Tibial nerve (tissue), 3 donors: ENCODE results near the gene INO80.

Source experiments
- POLR2A ChIP-seq, 2 donors: fragments of 450-650 bp; IDR thresholded peaks; one replicate each; pipeline ENCODE4 v1.6.1; 2017; ENCODE audit warnings: antibody characterized with exemption in 2 of 2, mild to moderate bottlenecking in 2 of 2, moderate library complexity in 2 of 2
- TF ChIP-seq, protein P1 (sequence below), 5 experiments: fragments of 200-600 bp in 3 of 5; fragments of 450-650 bp in 2 of 5; sonication (generic) in 3 of 5; IDR thresholded peaks; one replicate each; pipeline ENCODE4 v1.5.1; 2016 to 2019; ENCODE audit warnings: antibody characterized with exemption in 5 of 5, mild to moderate bottlenecking in 3 of 5, moderate library complexity in 2 of 5

DNA sequence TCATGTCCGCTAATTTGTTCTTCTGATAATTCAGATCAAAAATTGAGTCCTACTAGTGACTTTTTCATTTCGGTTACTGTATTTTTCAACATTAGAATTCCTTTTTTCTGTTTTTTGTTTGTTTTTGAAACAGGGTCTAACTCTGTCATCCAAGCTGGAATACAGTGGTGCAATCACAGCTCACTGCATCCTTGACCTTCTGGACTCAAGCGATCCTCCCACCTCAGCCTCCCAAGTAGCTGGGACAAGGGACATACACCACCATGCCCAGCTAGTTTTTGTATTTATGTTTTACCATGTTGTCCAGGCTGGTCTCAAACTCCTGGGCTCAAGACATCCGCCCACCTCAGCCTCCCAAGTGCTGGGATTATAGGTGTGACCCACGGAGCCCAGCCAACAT lies 8.0 kb upstream of the INO80 start:
- no peak for TF ChIP-seq POLR2A (IDR thresholded peaks at IDR 0.05)
- TF ChIP-seq, protein P1, sequence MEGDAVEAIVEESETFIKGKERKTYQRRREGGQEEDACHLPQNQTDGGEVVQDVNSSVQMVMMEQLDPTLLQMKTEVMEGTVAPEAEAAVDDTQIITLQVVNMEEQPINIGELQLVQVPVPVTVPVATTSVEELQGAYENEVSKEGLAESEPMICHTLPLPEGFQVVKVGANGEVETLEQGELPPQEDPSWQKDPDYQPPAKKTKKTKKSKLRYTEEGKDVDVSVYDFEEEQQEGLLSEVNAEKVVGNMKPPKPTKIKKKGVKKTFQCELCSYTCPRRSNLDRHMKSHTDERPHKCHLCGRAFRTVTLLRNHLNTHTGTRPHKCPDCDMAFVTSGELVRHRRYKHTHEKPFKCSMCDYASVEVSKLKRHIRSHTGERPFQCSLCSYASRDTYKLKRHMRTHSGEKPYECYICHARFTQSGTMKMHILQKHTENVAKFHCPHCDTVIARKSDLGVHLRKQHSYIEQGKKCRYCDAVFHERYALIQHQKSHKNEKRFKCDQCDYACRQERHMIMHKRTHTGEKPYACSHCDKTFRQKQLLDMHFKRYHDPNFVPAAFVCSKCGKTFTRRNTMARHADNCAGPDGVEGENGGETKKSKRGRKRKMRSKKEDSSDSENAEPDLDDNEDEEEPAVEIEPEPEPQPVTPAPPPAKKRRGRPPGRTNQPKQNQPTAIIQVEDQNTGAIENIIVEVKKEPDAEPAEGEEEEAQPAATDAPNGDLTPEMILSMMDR (IDR thresholded peaks at IDR 0.05), result no peak
